Liver (tissue), 9 donors: Measurements from ENCODE around the gene UMODL1. TPM values are rescaled to one million over a fixed set of nuclear protein-coding genes. Genes with fewer than 3 reads are reported as not detected.

Experiments
- DNase-seq: peaks from one replicate; pipeline ENCODE4 v3.0.0-alpha.2; 2017; ENCODE audit warnings: low spot score
- H3K27ac ChIP-seq, 2 donors: one replicate each; pipeline ENCODE4 v1.7.0; 2013; ENCODE audit warnings: inconsistent platforms in 2 of 2, low read length in 2 of 2, control low read depth in 1 of 2, low read depth in 1 of 2, mild to moderate bottlenecking in 1 of 2
- H3K27me3 ChIP-seq, 4 donors: one replicate each; pipeline versions ENCODE4 v1.6.1 to v1.7.0; 2013; ENCODE audit warnings: low read length in 3 of 4, inconsistent platforms in 1 of 4, mild to moderate bottlenecking in 1 of 4, moderate library complexity in 1 of 4; ENCODE audit not compliant: control insufficient read depth in 4 of 4, insufficient read depth in 4 of 4
- H3K36me3 ChIP-seq, 4 donors: one replicate each; pipeline versions ENCODE4 v1.6.1 to v1.7.0; 2013; ENCODE audit warnings: low read length in 3 of 4, mild to moderate bottlenecking in 3 of 4, low read depth in 1 of 4, moderate library complexity in 1 of 4; ENCODE audit not compliant: control insufficient read depth in 4 of 4, insufficient read depth in 3 of 4
- H3K4me1 ChIP-seq, 4 donors: one replicate each; pipeline versions ENCODE4 v1.6.1 to v1.7.0; 2013; ENCODE audit warnings: low read length in 3 of 4, mild to moderate bottlenecking in 3 of 4, moderate library complexity in 1 of 4; ENCODE audit not compliant: control insufficient read depth in 4 of 4, insufficient read depth in 4 of 4
- H3K4me3 ChIP-seq, 3 donors: one replicate each; pipeline versions ENCODE4 v1.6.1 to v1.7.0; 2013; ENCODE audit warnings: low read length in 3 of 3, control low read depth in 1 of 3, low read depth in 1 of 3, mild to moderate bottlenecking in 1 of 3
- H3K9ac ChIP-seq, 2 donors: one replicate each; pipeline ENCODE4 v1.7.0; 2013; ENCODE audit warnings: low read length in 2 of 2, mild to moderate bottlenecking in 2 of 2, moderate library complexity in 2 of 2, control low read depth in 1 of 2, low read depth in 1 of 2
- H3K9me3 ChIP-seq, 4 donors: one replicate each; pipeline versions ENCODE4 v1.6.1 to v1.7.0; 2013; ENCODE audit warnings: low read length in 3 of 4; ENCODE audit not compliant: control insufficient read depth in 4 of 4
- ATF3 ChIP-seq: IDR thresholded peaks from 2 replicates; pipeline ENCODE4 v1.6.1; 2016; ENCODE audit warnings: antibody characterized with exemption
- CTCF ChIP-seq: fragments of 150-350 bp; IDR thresholded peaks from 2 replicates; pipeline ENCODE4 v1.5.1; 2017; ENCODE audit warnings: improper control_type of control experiment, low read depth, low read length; ENCODE audit not compliant: missing input control
- EGR1 ChIP-seq, 2 donors: IDR thresholded peaks; 2 replicates each; pipeline ENCODE4 v1.6.1; 2016 to 2018; ENCODE audit warnings: antibody characterized with exemption in 2 of 2, low read depth in 2 of 2
- FOXA2 ChIP-seq: IDR thresholded peaks from 2 replicates; pipeline ENCODE4 v1.6.1; 2016; ENCODE audit warnings: antibody characterized with exemption
- GABPA ChIP-seq, 2 donors: IDR thresholded peaks in 1 of 2; conservative IDR thresholded peaks in 1 of 2; 2 replicates each; pipeline ENCODE4 v1.6.1; 2016; ENCODE audit warnings: antibody characterized with exemption in 2 of 2, mild to moderate bottlenecking in 1 of 2, moderate library complexity in 1 of 2
- HNF4A ChIP-seq, 2 donors: conservative IDR thresholded peaks; 2 replicates each; pipeline ENCODE4 v1.6.1; 2016; ENCODE audit warnings: antibody characterized with exemption in 2 of 2, mild to moderate bottlenecking in 2 of 2
- MAX ChIP-seq: IDR thresholded peaks from 2 replicates; pipeline ENCODE4 v1.6.1; 2016; ENCODE audit warnings: antibody characterized with exemption
- NR2F2 ChIP-seq: IDR thresholded peaks from 2 replicates; pipeline ENCODE4 v1.6.1; 2016; ENCODE audit warnings: antibody characterized with exemption
- RAD21 ChIP-seq, 2 donors: IDR thresholded peaks; 2 replicates each; pipeline ENCODE4 v1.6.1; 2016; ENCODE audit warnings: antibody characterized with exemption in 2 of 2, mild to moderate bottlenecking in 2 of 2
- RXRA ChIP-seq, 2 donors: IDR thresholded peaks; 2 replicates each; pipeline ENCODE4 v1.6.1; 2017 to 2018; ENCODE audit warnings: antibody characterized with exemption in 2 of 2, mild to moderate bottlenecking in 1 of 2
- SP1 ChIP-seq: IDR thresholded peaks from 2 replicates; pipeline ENCODE4 v1.6.1; 2018; ENCODE audit warnings: antibody characterized with exemption, mild to moderate bottlenecking
- TAF1 ChIP-seq: conservative IDR thresholded peaks from 2 replicates; pipeline ENCODE4 v1.6.1; 2016; ENCODE audit warnings: antibody characterized with exemption, mild to moderate bottlenecking
- YY1 ChIP-seq: IDR thresholded peaks from 2 replicates; pipeline ENCODE4 v1.6.1; 2016; ENCODE audit warnings: antibody characterized with exemption, mild to moderate bottlenecking
- ZBTB33 ChIP-seq: IDR thresholded peaks from 2 replicates; pipeline ENCODE4 v1.6.1; 2016; ENCODE audit warnings: antibody characterized with exemption
- WGBS: extraction: QIAGEN DNeasy Blood & Tissue Kit; methylation state at CpG from one replicate; pipeline ENCODE4 v1.1.7; 2013; 5-methylcytosine and 5-hydroxymethylcytosine counted together
- polyA plus RNA-seq, 2 donors: library from polyadenylated mRNA; stranded (reverse) in 1 of 2; unstranded in 1 of 2; fragments of 200-250 nt in 1 of 2; fragments of >200 nt in 1 of 2; fragmentation: Nextera tagmentation in 1 of 2; extraction: Ambion mirVana in 1 of 2; gene quantifications; one replicate each; pipeline versions ENCODE4 v1.2.1 to v1.2.3, GENCODE V29; 2013 to 2015
- total RNA-seq, 2 donors: library from RNA; depleted of rRNA; stranded (reverse); fragments of >200 nt; gene quantifications; one replicate each; pipeline ENCODE4 v1.2.3, GENCODE V29; 2014
- TF ChIP-seq, protein P1 (sequence below): IDR thresholded peaks from 2 replicates; pipeline ENCODE4 v1.6.1; 2016; ENCODE audit warnings: antibody characterized with exemption, mild to moderate bottlenecking
- donor health status: healthy.
- donor health status: healthy.
- donor health status: healthy.
- donor health status: healthy.
- donor health status: healthy.

UMODL1 gene
- total and polyA plus RNA-seq, 4 donors = 0.08 to 0.14 (median 0.08) TPM; not detected in 1

DNA sequence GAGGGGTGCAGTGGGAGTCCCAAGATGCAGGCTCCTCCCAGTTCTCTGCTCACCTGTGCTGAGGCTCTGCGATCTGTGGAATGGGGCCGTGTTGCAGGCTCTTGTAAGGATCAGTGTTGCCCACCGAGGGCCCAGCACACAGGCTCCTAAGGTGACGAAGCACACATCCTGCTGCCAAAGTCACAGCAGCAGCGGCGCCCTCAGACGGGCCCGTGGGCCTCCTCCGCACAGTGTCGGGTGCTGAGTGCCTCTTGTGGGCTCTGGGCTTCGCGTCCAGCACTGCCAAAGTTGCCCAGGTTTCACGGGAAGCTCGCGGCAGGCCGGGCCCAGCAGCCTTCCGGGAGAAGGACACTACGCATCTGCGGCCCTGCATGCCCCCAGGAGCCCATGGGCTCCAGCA, 75.7 kb downstream of the UMODL1 start:
- Histone ChIP-seq H3K27me3 (no peaks in the 10 kb centered on the region), H3K9me3 (no peaks in the 10 kb centered on the region), H3K4me1 (no peaks in the 10 kb centered on the region), H3K4me3 (no peak overlapping the region), H3K27ac (no peak overlapping the region), H3K9ac (no peak overlapping the region), H3K36me3 (no peaks in the 10 kb centered on the region)
- no peak for DNase-seq
- TF ChIP-seq GABPA (IDR thresholded peaks at IDR 0.05 in 1 of 2, conservative IDR thresholded peaks at IDR 0.05 in 1 of 2) (no peak), SP1 (no peak), ATF3 (no peak), YY1 (no peak), RAD21 (IDR thresholded peaks at IDR 0.05) (no peak), MAX (no peak), ZBTB33 (no peak)
- TF ChIP-seq, protein P1, sequence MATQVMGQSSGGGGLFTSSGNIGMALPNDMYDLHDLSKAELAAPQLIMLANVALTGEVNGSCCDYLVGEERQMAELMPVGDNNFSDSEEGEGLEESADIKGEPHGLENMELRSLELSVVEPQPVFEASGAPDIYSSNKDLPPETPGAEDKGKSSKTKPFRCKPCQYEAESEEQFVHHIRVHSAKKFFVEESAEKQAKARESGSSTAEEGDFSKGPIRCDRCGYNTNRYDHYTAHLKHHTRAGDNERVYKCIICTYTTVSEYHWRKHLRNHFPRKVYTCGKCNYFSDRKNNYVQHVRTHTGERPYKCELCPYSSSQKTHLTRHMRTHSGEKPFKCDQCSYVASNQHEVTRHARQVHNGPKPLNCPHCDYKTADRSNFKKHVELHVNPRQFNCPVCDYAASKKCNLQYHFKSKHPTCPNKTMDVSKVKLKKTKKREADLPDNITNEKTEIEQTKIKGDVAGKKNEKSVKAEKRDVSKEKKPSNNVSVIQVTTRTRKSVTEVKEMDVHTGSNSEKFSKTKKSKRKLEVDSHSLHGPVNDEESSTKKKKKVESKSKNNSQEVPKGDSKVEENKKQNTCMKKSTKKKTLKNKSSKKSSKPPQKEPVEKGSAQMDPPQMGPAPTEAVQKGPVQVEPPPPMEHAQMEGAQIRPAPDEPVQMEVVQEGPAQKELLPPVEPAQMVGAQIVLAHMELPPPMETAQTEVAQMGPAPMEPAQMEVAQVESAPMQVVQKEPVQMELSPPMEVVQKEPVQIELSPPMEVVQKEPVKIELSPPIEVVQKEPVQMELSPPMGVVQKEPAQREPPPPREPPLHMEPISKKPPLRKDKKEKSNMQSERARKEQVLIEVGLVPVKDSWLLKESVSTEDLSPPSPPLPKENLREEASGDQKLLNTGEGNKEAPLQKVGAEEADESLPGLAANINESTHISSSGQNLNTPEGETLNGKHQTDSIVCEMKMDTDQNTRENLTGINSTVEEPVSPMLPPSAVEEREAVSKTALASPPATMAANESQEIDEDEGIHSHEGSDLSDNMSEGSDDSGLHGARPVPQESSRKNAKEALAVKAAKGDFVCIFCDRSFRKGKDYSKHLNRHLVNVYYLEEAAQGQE = no peak
- WGBS = 87% methylated on average over 19 of the region's 19 CpGs

- 85% methylated on average over 13 of the region's 13 CpGs for WGBS
- Histone ChIP-seq H3K9ac (no peak overlapping the region), H3K36me3 (no peaks in the 10 kb centered on the region), H3K27ac (no peak overlapping the region), H3K4me1 (no peaks in the 10 kb centered on the region), H3K4me3 (no peak overlapping the region), H3K27me3 (no peaks in the 10 kb centered on the region), H3K9me3 (no peaks in the 10 kb centered on the region)
- DNase-seq = no peak
- TF ChIP-seq HNF4A (conservative IDR thresholded peaks at IDR 0.05) (no peak), RAD21 (IDR thresholded peaks at IDR 0.05) (no peak), RXRA (IDR thresholded peaks at IDR 0.05) (no peak), GABPA (IDR thresholded peaks at IDR 0.05 in 1 of 2, conservative IDR thresholded peaks at IDR 0.05 in 1 of 2) (no peak), TAF1 (no peak), FOXA2 (no peak), EGR1 (IDR thresholded peaks at IDR 0.05; ENCODE audit: low read depth in 2 of 2) (no peak), NR2F2 (no peak), MAX (no peak), CTCF (no peak)
Observed at GRCh38 chr21:42147386-42148020, 76.4 kb downstream of the UMODL1 start.
